ENCODE measurements around the gene AJAP1. TPM values are rescaled to one million over a fixed set of nuclear protein-coding genes. Genes with fewer than 3 reads are reported as not detected.

AJAP1 gene
- polyA plus RNA-seq, 1 experiment = not detected

DNA sequence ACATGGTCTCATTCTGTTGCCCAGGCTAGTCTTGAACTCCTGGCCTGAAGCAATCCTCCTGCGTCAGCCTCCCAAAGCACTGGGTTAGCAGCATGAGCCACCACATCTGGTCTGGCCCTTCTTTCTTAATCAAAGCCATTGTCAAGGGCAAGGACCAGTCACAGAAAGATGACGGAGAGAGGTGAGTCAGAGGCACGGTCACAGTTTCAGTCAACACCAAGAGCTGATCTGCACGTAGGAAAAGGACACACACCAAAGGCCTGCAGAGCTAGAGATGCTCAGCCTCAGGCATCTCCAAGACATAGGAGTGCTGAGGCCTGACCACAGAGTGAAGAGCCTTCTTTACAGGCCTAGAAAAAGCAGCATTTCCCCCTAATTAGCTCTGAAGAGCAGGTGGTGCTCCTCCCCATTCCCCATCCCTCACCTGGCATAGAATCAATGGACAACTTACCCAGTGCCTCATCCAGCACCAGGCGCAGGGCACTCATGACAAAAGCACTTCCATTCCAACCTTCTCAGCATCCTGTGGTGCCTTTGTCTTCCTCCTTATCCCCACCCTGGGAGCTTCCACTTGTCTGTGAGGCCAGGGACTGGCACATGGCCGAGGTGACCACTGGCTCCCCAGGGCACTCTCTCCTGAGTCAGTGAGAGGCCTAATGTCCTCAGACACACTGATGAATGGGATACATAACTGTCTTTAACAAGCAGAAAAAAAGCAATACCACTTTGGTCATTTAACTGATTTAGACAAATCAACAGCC, 139.8 kb downstream of the AJAP1 start:
- Histone ChIP-seq H3K27ac (ENCODE audit: low read depth, low read length) (no peak overlapping the region), H3K27me3 (ENCODE audit: control insufficient read depth, insufficient read depth, low read length) (no peaks in the 10 kb centered on the region), H3K4me3 (ENCODE audit: low read depth, low read length) (no peak overlapping the region), H3K9me3 (ENCODE audit: control insufficient read depth, insufficient read depth, low read length) (peaks cover 60% of the 10 kb centered on the region)
- TF ChIP-seq, protein P1, sequence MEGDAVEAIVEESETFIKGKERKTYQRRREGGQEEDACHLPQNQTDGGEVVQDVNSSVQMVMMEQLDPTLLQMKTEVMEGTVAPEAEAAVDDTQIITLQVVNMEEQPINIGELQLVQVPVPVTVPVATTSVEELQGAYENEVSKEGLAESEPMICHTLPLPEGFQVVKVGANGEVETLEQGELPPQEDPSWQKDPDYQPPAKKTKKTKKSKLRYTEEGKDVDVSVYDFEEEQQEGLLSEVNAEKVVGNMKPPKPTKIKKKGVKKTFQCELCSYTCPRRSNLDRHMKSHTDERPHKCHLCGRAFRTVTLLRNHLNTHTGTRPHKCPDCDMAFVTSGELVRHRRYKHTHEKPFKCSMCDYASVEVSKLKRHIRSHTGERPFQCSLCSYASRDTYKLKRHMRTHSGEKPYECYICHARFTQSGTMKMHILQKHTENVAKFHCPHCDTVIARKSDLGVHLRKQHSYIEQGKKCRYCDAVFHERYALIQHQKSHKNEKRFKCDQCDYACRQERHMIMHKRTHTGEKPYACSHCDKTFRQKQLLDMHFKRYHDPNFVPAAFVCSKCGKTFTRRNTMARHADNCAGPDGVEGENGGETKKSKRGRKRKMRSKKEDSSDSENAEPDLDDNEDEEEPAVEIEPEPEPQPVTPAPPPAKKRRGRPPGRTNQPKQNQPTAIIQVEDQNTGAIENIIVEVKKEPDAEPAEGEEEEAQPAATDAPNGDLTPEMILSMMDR (IDR thresholded peaks at IDR 0.05; ENCODE audit: low read depth, low read length) = no peak
- ChIA-PET CTCF (no interaction called here), POLR2A (no interaction called here)
- DNase-seq (ENCODE audit: low read depth, low spot score) = no peak

GRCh38 chr1:4796161-4797015, 142.0 kb downstream of the AJAP1 start:
- Histone ChIP-seq H3K27ac (ENCODE audit: low read depth, low read length) (no peak overlapping the region), H3K4me3 (ENCODE audit: low read depth, low read length) (no peak overlapping the region), H3K27me3 (ENCODE audit: control insufficient read depth, insufficient read depth, low read length) (no peaks in the 10 kb centered on the region), H3K9me3 (ENCODE audit: control insufficient read depth, insufficient read depth, low read length) (peaks cover 67% of the 10 kb centered on the region)
- POLR2A ChIA-PET = no interaction called here
- DNase-seq (ENCODE audit: low read depth, low spot score) = no peak
- CTCF ChIA-PET = no interaction called here
- TF ChIP-seq, protein P1 (IDR thresholded peaks at IDR 0.05; ENCODE audit: low read depth, low read length) = no peak

- H3K4me3 ChIP-seq (ENCODE audit: low read depth, low read length) = no peak overlapping the region
- H3K27me3 ChIP-seq (ENCODE audit: control insufficient read depth, insufficient read depth, low read length) = no peaks in the 10 kb centered on the region
- POLR2A ChIA-PET = no interaction called here
- no peak for DNase-seq (ENCODE audit: low read depth, low spot score)
- CTCF ChIA-PET = no interaction called here
- TF ChIP-seq, protein P1 (IDR thresholded peaks at IDR 0.05; ENCODE audit: low read depth, low read length) = no peak
- H3K27ac ChIP-seq (ENCODE audit: low read depth, low read length) = no peak overlapping the region
- H3K9me3 ChIP-seq (ENCODE audit: control insufficient read depth, insufficient read depth, low read length) = peaks cover 73% of the 10 kb centered on the region
These were observed 142.6 kb downstream of the AJAP1 start for GRCh38 chr1:4797016-4797410.

- Histone ChIP-seq H3K9me3 (ENCODE audit: control insufficient read depth, insufficient read depth, low read length) (peaks cover 74% of the 10 kb centered on the region), H3K27ac (ENCODE audit: low read depth, low read length) (no peak overlapping the region)
- CTCF ChIA-PET = no interaction called here
These were observed 143.0 kb downstream of the AJAP1 start for GRCh38 chr1:4797429-4797828.

More at GRCh38 chr1:4797429-4797828, 143.0 kb downstream of the AJAP1 start:
- DNase-seq (ENCODE audit: low read depth, low spot score) = no peak
- Histone ChIP-seq H3K27me3 (ENCODE audit: control insufficient read depth, insufficient read depth, low read length) (no peaks in the 10 kb centered on the region), H3K4me3 (ENCODE audit: low read depth, low read length) (no peak overlapping the region)
- TF ChIP-seq, protein P1 (IDR thresholded peaks at IDR 0.05; ENCODE audit: low read depth, low read length) = no peak
- POLR2A ChIA-PET = no interaction called here
